HCT116 (cell line): Measurements from ENCODE around the gene BIK. TPM values are rescaled to one million over a fixed set of nuclear protein-coding genes. Genes with fewer than 3 reads are reported as not detected.
A peak's percentile ranks its signal among the peaks of the same experiment; 100 is the strongest.

Experiments used
- ATAC-seq: fragments of 200-7000 bp; cut with Tn5 transposase; 2 replicates; pipeline ENCODE4 v1.9.1; 2020; ENCODE audit warnings: mild to moderate bottlenecking, moderate library complexity
- BruUV-seq: library from RNA; stranded (reverse); fragments of 400-500 nt; replicated peaks from 2 replicates; lab custom pipeline; 2021; lab: Mats Ljungman, UMichigan
- CTCF ChIA-PET: fragments of 300-600 bp; sonication (Branson Sonifier 250); formaldehyde crosslinking; loops from one replicate; lab custom pipeline; 2021; ENCODE audit warnings: antibody characterized with exemption; lab: Charles Lee
- POLR2A ChIA-PET: fragments of 300-600, 350-600 bp; sonication (Branson Sonifier 250); formaldehyde crosslinking; loops from one replicate; lab custom pipeline; 2021; ENCODE audit warnings: antibody characterized with exemption; lab: Charles Lee
- RAD21 ChIA-PET, 2 experiments: fragments of 300-600 bp; sonication (Branson Sonifier 250); formaldehyde crosslinking; loops; one replicate each; lab custom pipeline; 2023; ENCODE audit warnings: low total read pairs in 2 of 2; ENCODE audit not compliant: uncharacterized antibody in 2 of 2, unreplicated experiment in 2 of 2, low non-redundant PET in 1 of 2; lab: Charles Lee
- DNase-seq: peaks from one replicate; pipeline ENCODE4 v3.0.0-alpha.2; 2010; ENCODE audit warnings: low read depth, low spot score
- H2AFZ ChIP-seq: fragments of 200-600 bp; shearing (Covaris generic), sonication (generic); 2 replicates; pipeline ENCODE4 v1.6.1; 2017; ENCODE audit warnings: low read depth, mixed run types, mixed read lengths, antibody characterized with exemption, low read length; ENCODE audit not compliant: poor library complexity, severe bottlenecking
- H3K27ac ChIP-seq: 2 replicates; pipeline ENCODE4 v1.5.1; 2012; ENCODE audit warnings: low read depth, low read length
- H3K27me3 ChIP-seq: fragments of 200-600 bp; sonication (generic); 2 replicates; pipeline ENCODE4 v1.6.1; 2016; ENCODE audit warnings: mixed run types, low read length, mixed read lengths; ENCODE audit not compliant: insufficient read depth
- H3K36me3 ChIP-seq, 2 experiments: fragments of 200-500 bp in 1 of 2; fragments of 200-600 bp in 1 of 2; sonication (Bioruptor generic) in 1 of 2; sonication (generic) in 1 of 2; 2 replicates each; pipeline versions ENCODE4 v1.5.1 to v1.6.1; 2014 to 2016; ENCODE audit warnings: low read length in 2 of 2, inconsistent platforms in 1 of 2, mixed read lengths in 1 of 2, mixed run types in 1 of 2; ENCODE audit not compliant: insufficient read depth in 2 of 2, control insufficient read depth in 1 of 2
- H3K4me1 ChIP-seq, 2 experiments: fragments of 200-600 bp in 1 of 2; sonication (generic) in 1 of 2; 2 replicates each; pipeline versions ENCODE4 v1.5.1 to v1.6.1; 2012 to 2017; ENCODE audit warnings: low read length in 2 of 2, inconsistent platforms in 1 of 2, mild to moderate bottlenecking in 1 of 2, mixed read lengths in 1 of 2, mixed run types in 1 of 2, moderate library complexity in 1 of 2; ENCODE audit not compliant: insufficient read depth in 2 of 2, control insufficient read depth in 1 of 2
- H3K4me2 ChIP-seq: fragments of 200-600 bp; sonication (generic); 2 replicates; pipeline ENCODE4 v1.6.1; 2017; ENCODE audit warnings: mixed run types, low read length, mixed read lengths
- H3K4me3 ChIP-seq, 2 experiments: fragments of 200-600 bp in 1 of 2; sonication (generic) in 1 of 2; replicated peaks in 1 of 2; 2 replicates each; pipeline ENCODE4 v1.5.1; 2011 to 2016; ENCODE audit warnings: low read length in 2 of 2, control low read depth in 1 of 2, low read depth in 1 of 2, mild to moderate bottlenecking in 1 of 2, mixed read lengths in 1 of 2, mixed run types in 1 of 2
- H3K79me2 ChIP-seq: fragments of 200-600 bp; sonication (generic); 2 replicates; pipeline ENCODE4 v1.6.1; 2017; ENCODE audit warnings: mild to moderate bottlenecking, mixed run types, low read length, moderate library complexity, mixed read lengths; ENCODE audit not compliant: insufficient read depth
- H3K9ac ChIP-seq: fragments of 200-600 bp; sonication (generic); 2 replicates; pipeline ENCODE4 v1.6.1; 2016; ENCODE audit warnings: low read length, mixed read lengths
- H3K9me2 ChIP-seq: fragments of 200-600 bp; sonication (generic), shearing (Covaris generic); 2 replicates; pipeline ENCODE4 v1.6.1; 2017; ENCODE audit warnings: mixed run types, mild to moderate bottlenecking, moderate library complexity; ENCODE audit not compliant: insufficient read depth
- H3K9me3 ChIP-seq, 2 experiments: fragments of 200-500 bp in 1 of 2; fragments of 200-600 bp in 1 of 2; sonication (Bioruptor generic) in 1 of 2; sonication (generic) in 1 of 2; 2 replicates each; pipeline ENCODE4 v1.6.1; 2014 to 2017; ENCODE audit warnings: low read length in 2 of 2, mixed read lengths in 2 of 2, inconsistent platforms in 1 of 2, low read depth in 1 of 2, mild to moderate bottlenecking in 1 of 2, mixed run types in 1 of 2, moderate library complexity in 1 of 2; ENCODE audit not compliant: control insufficient read depth in 1 of 2, insufficient read depth in 1 of 2
- H4K20me1 ChIP-seq: fragments of 200-600 bp; sonication (generic), shearing (Covaris generic); 2 replicates; pipeline ENCODE4 v1.6.1; 2017; ENCODE audit warnings: mixed run types, mild to moderate bottlenecking, moderate library complexity; ENCODE audit not compliant: insufficient read depth
- ATF3 ChIP-seq: IDR thresholded peaks from 2 replicates; pipeline ENCODE4 v1.6.1; 2012
- CBX3 ChIP-seq: IDR thresholded peaks from 2 replicates; pipeline ENCODE4 v1.6.1; 2012; ENCODE audit warnings: low read depth
- CTCF ChIP-seq, 3 experiments: fragments of 200-600 bp in 1 of 3; sonication (generic) in 1 of 3; IDR thresholded peaks in 2 of 3; conservative IDR thresholded peaks in 1 of 3; 2 replicates each; pipeline ENCODE4 v1.5.1; 2012 to 2017; ENCODE audit warnings: low read depth in 2 of 3, low read length in 2 of 3, antibody characterized with exemption in 1 of 3, borderline replicate concordance in 1 of 3, control low read depth in 1 of 3, mild to moderate bottlenecking in 1 of 3, mixed read lengths in 1 of 3, mixed run types in 1 of 3, moderate library complexity in 1 of 3; ENCODE audit not compliant: insufficient read depth in 1 of 3
- EGR1 ChIP-seq: IDR thresholded peaks from 2 replicates; pipeline ENCODE4 v1.6.1; 2012; ENCODE audit warnings: low read depth
- ELF1 ChIP-seq: IDR thresholded peaks from 2 replicates; pipeline ENCODE4 v1.6.1; 2012; ENCODE audit warnings: low read depth, borderline replicate concordance
- EZH2 ChIP-seq: fragments of 200-600 bp; sonication (generic); IDR thresholded peaks from 2 replicates; pipeline ENCODE4 v1.6.1; 2017; ENCODE audit warnings: antibody characterized with exemption, mixed run types
- EZH2phosphoT487 ChIP-seq: fragments of 200-600 bp; IDR thresholded peaks from 2 replicates; pipeline ENCODE4 v1.6.1; 2018; ENCODE audit warnings: antibody characterized with exemption, borderline replicate concordance
- POLR2A ChIP-seq: IDR thresholded peaks from 2 replicates; pipeline ENCODE4 v1.7.0; 2011; ENCODE audit warnings: borderline replicate concordance; ENCODE audit not compliant: insufficient read depth, insufficient read length; ENCODE audit errors: extremely low read depth
- POLR2AphosphoS5 ChIP-seq: IDR thresholded peaks from 2 replicates; pipeline ENCODE4 v1.6.1; 2011; ENCODE audit warnings: mild to moderate bottlenecking, low read depth, low read length, moderate library complexity
- SIN3A ChIP-seq: IDR thresholded peaks from 2 replicates; pipeline ENCODE4 v1.6.1; 2012; ENCODE audit warnings: low read depth
- SRF ChIP-seq: IDR thresholded peaks from 2 replicates; pipeline ENCODE4 v1.6.1; 2012; ENCODE audit warnings: low read depth
- TCF7L2 ChIP-seq: IDR thresholded peaks from 2 replicates; pipeline ENCODE4 v1.7.0; 2011; ENCODE audit warnings: borderline replicate concordance, inconsistent platforms; ENCODE audit not compliant: insufficient read depth, insufficient read length; ENCODE audit errors: extremely low read depth
- YY1 ChIP-seq: IDR thresholded peaks from 2 replicates; pipeline ENCODE4 v1.6.1; 2011; ENCODE audit warnings: low read length, low read depth, moderate library complexity, mild to moderate bottlenecking; ENCODE audit not compliant: insufficient replicate concordance; ENCODE audit errors: extremely low read depth
- ZFX ChIP-seq: fragments of 450-650 bp; IDR thresholded peaks from 2 replicates; pipeline ENCODE4 v1.6.1; 2017
- ZNF274 ChIP-seq: fragments of 200-500 bp; sonication (Bioruptor generic); IDR thresholded peaks from 2 replicates; pipeline ENCODE4 v1.6.1; 2014; ENCODE audit warnings: mild to moderate bottlenecking, low read depth, low read length, inconsistent platforms
- intact Hi-C: fragments of 100-400 bp; cut with micrococcal nuclease; formaldehyde crosslinking; loops from 2 replicates; pipeline ENCODE4 v1.10.0; 2022
- total RNA-seq: library from RNA; stranded (reverse); gene quantifications from one replicate; pipeline ENCODE4 v1.2.1, GENCODE V29; 2021; ENCODE audit not compliant: unreplicated experiment
- TF ChIP-seq, protein P1 (sequence below): IDR thresholded peaks from 2 replicates; pipeline ENCODE4 v1.6.1; 2011; ENCODE audit warnings: mild to moderate bottlenecking, low read length, moderate library complexity; ENCODE audit not compliant: insufficient replicate concordance; ENCODE audit errors: extremely low read depth

BIK gene
- total RNA-seq, 1 experiment from 2014 or later = 31.0 TPM

- no peak for TF ChIP-seq YY1
- no peak for TF ChIP-seq ZNF274
- TF ChIP-seq, protein P1, sequence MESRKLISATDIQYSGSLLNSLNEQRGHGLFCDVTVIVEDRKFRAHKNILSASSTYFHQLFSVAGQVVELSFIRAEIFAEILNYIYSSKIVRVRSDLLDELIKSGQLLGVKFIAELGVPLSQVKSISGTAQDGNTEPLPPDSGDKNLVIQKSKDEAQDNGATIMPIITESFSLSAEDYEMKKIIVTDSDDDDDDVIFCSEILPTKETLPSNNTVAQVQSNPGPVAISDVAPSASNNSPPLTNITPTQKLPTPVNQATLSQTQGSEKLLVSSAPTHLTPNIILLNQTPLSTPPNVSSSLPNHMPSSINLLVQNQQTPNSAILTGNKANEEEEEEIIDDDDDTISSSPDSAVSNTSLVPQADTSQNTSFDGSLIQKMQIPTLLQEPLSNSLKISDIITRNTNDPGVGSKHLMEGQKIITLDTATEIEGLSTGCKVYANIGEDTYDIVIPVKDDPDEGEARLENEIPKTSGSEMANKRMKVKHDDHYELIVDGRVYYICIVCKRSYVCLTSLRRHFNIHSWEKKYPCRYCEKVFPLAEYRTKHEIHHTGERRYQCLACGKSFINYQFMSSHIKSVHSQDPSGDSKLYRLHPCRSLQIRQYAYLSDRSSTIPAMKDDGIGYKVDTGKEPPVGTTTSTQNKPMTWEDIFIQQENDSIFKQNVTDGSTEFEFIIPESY = no peak
- TF ChIP-seq ATF3 = no peak
- TF ChIP-seq EZH2 = no peak
- no peak for TF ChIP-seq POLR2A
- TF ChIP-seq EGR1 = no peak
- TF ChIP-seq SRF = no peak
Observed at GRCh38 chr22:43077121-43077877, 33.3 kb upstream of the BIK start (continued).

DNA sequence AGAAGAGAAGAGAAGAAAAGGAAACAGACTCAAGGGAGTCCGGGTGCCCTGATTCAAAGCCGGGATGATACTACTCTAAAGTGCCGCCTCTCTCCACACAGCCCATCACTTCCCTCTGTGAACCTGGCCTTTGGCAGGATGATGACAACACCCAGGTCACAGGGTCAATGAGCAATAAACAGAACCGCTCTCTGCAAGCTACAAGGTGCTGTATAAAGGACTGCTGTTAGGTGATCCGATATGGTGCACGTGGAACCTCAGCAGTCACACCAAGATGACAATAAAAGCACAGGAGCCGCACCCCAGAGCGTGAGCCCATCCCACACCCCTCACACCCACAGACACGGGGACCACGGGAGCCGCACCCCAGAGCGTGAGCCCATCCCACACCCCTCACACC, 32.0 kb upstream of the BIK start:
- Histone ChIP-seq H4K20me1 (no peaks in the 10 kb centered on the region), H3K4me1 (peaks cover 13 to 26% of the 10 kb centered on the region in 2 experiments), H3K9ac (no peak overlapping the region; the same call in 1 of the 2 replicates), H2AFZ (no peak overlapping the region), H3K79me2 (no peaks in the 10 kb centered on the region), H3K9me2 (no peaks in the 10 kb centered on the region), H3K4me2 (peak overlapping the region; percentile 57), H3K4me3 (no peak overlapping the region), H3K27ac (no peak overlapping the region), H3K9me3 (no peaks in the 10 kb centered on the region), H3K36me3 (no peaks in the 10 kb centered on the region), H3K27me3 (no peaks in the 10 kb centered on the region)
- RAD21 ChIA-PET = no interaction called here
- CTCF ChIA-PET = no interaction called here
- ATAC-seq = peak; percentile 82
- POLR2A ChIA-PET = no interaction called here
- DNase-seq = no peak
- intact Hi-C loops = no loop called here
- no TSS peak for BruUV-seq
- TF ChIP-seq ELF1 = no peak
- no peak for TF ChIP-seq POLR2AphosphoS5
- TF ChIP-seq SIN3A = no peak
- TF ChIP-seq, protein P1 = no peak
- TF ChIP-seq ZFX = no peak
- no peak for TF ChIP-seq EZH2phosphoT487
- no peak for TF ChIP-seq EZH2
- TF ChIP-seq TCF7L2 = no peak
- no peak for TF ChIP-seq YY1
- TF ChIP-seq CBX3 = no peak
- no peak for TF ChIP-seq ATF3
- TF ChIP-seq CTCF (IDR thresholded peaks at IDR 0.05 in 2 of 3, conservative IDR thresholded peaks at IDR 0.05 in 1 of 3; ENCODE audit: borderline replicate concordance in 1 of 3, insufficient read depth in 1 of 3, low read depth in 2 of 3, low read length in 2 of 3) = no peak
- TF ChIP-seq POLR2A = no peak
